ENCODE measurements around the gene SLC5A8.
"Not testable (repeated sequence)": the region's sequence is repeated elsewhere in the genome, so short reads cannot be mapped to it uniquely, and the experiment has no call there.

Gene SLC5A8

DNA sequence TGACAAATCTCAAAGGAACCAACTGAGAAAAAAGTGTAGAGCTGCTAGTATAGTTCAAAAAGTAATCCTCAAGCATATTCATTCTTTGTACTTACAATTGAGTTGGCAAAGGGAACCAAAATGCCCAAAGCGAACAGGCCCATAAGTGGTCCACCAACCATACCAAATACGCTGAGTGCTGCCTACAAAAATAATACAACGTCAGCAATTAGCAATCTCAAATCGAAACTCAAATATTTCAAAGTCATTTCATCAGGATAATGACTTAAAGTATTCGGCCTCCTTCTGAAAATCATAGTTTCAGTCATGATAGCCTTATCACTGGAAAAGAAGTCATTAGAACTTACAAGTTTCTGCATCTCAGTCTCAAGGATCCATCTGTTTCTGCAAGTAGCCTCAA lies 42.0 kb downstream of the SLC5A8 start:
- no peak for DNase-seq

DNA sequence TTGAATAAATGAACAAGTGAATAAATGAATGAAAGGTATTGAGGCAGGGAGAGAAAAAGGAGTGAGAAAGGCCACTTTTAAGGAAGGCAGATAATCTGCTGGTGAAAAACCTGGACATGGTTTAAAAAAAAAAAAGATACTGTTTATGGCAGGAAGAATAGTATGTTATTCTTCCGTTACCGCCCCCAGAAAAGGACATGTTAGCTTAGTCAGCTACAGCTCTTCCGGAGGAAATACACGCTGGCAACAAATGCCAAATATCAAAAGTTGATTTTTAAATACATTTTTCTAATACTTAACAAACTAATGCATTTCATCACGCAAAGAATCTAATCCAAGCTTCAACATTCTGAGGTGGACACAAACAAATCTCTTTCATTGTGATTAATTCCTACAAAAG lies 43.2 kb downstream of the SLC5A8 start:
- no peak for DNase-seq

DNA sequence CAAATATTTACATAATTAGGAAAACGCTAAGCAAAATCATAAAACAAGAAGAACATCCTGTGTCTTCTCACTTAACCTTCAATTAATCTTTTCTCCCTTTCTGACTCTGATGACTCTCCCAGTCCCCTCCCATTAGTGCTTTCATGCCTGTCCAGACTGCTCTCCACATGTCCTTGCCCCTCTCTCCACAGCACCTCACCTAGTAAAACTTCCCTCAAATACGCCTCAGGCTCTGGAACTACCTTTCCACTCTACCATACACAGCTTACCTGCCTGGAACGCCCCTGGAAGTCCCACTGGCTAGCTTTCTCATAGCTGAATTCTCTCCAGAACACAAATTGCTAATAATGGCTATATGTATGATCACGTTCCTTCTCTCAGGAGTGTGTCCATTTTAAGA lies 44.7 kb downstream of the SLC5A8 start:
- no peak for DNase-seq

DNA sequence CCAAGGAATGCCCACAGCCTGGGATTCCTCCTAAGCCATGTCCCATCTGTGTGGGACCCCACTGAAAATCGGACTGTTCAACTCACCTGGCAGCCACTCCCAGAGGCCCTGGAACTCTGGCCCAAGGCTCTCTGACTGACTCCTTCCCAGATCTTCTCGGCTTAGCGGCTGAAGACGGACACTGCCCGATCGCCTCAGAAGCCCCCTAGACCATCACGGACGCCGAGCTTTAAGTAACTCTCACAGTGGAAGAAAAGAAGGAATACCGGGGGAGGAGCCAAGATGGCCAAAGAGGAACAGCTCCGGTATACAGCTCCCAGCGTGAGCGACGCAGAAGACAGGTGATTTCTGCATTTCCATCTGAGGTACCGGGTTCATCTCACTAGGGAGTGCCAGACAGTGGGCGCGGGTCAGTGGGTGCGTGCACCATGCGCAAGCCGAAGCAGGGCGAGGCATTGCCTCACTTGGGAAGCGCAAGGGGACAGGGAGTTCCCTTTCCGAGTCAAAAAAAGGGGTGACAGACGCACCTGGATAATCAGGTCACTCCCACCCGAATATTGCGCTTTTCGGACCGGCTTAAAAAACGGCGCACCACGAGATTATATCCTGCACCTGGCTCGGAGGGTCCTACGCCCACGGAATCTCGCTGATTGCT lies 64.1 kb downstream of the SLC5A8 start:
- DNase-seq, result not testable (repeated sequence)

DNA sequence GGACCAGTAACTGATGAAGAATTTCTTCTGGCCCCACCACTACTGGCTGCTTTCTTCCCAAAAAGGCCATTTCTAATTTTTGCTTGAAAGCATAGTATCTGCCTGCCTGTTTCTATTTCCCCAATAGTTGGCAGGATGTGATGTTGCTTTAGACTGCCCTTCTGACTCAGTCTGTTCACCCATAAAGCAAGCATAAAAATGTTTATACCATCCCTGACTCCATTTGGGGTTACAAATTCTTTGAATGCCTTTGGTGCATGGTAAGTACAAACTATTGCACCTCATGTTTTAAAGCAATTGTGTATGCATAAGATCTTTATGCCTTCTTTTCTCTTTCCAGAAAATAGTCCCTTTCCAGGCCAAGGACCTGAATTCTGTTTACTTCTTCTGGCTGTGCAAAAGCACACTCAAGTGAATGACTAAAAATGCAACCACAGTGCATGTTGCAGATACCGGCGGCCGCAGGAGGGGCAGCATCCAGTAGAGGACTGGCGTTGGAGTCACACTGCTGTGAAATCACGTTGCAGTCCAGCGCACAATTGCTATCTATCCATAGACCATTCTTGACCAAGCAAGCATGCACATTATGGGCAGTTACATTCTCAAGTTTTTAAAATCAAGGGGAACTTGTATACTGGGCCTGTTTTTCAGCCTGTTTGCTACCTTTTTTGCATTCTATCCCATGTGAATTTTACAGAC lies 82.4 kb downstream of the SLC5A8 start:
- no peak for DNase-seq

DNA sequence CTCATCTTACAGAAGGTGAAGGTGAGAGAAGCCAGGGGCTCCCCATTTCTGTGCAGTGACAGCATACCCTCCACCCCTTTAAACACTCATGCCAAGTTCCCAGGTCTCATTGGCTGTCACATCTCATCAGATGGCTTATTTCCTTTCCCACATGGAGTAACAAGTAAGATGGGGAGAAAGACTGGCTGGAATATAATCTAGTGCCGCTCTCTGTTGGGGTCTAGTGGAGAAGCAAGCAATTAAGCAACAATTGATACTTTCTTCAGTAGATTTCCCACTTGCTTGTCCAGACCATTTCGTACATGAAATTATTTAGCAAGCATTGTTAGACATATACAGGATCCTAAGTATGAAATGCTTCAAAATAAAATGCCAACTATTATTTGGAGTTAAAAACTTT lies 92.2 kb downstream of the SLC5A8 start:
- DNase-seq, result no peak

DNA sequence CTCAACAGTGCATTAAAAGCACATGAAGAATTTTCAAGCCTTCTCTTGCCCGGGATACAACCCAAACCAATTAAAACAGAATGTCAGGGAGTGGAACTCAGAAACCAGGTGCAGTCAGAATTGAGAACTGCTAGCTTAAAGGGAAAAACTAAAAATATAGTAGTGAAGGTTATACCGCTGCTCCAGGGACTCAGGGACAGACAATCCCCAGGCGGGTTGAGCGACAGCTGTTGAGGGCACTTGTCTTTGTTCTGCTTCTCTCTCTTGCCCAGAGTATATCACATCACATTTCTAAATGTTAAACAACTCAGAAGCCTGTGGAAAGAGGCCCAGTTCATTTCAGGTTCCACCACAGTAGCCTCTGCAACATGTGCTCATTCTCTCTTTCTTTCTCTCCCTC lies 93.1 kb downstream of the SLC5A8 start:
- no peak for DNase-seq

DNA sequence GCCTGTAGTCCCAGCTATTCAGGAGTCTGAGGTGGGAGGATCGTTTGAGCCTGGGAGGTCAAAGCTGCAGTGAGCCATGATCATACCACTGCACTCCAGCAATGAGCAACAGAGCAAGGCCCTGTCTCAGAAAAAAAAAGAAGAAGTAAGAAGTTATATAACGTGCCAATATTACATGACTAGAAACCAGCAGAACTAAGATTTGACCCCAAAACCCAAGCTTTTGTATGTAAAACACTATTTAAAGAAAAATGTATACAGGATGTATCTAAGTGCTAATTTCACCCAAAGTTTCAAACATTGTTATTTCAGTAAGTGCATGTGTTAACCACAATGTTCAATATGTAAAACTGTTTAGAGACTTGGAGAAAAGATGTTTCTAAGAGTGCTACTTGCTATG lies 94.7 kb downstream of the SLC5A8 start:
- no peak for DNase-seq

DNA sequence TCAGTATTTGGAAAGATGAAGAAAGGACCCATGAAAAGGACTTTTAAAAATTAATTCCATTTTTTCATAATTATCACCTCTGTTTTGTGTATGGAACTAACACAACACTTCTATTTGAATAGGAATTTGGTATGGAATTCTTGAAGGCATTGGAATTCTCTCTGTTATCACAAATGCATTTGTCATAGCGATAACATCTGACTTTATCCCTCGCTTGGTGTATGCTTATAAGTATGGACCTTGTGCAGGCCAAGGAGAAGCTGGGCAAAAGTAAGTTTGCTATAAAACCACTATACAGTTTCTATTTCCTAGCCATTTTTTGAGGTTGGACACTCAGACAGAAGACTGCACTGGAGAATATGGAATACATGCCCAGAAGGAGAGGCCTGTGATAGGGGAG lies 98.6 kb downstream of the SLC5A8 start:
- no peak for DNase-seq

DNA sequence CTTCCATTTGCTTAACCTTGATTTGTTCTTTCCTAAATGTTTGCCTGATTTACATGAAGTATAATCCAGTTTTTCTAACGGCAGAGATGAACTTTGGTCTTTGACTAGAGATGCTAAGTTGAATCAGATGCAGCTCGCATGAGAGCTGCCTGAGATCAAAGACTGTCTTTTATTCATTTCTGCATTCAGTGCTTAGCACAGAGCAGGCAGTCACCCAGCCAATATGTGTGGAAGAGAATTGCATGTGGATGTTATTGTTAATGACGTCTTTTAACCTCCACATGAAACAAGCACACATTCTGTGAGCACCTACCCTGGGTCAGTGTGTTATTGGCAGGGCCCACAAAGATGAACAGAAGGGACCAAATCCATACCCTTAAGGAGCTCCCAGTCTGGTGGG lies 99.2 kb downstream of the SLC5A8 start:
- DNase-seq, result no peak

DNA sequence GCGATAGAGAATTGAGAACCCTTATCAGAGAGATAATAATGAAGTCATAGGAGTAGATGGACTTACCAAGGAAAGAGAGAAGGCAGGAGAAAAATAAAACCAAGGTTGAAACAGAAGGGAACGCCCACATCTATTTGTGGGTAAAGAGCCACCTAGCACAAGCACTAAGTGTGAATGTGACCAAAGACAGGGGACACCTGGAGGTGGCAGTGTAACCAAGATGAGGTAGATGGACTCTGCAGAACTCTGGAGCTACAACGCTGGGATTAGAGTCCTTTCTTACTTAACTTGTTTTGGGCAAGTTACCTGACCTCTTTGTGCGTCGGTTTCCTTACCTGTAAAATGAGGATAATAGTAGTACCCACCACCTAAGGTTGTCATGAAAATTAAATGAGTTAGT lies 101.9 kb downstream of the SLC5A8 start:
- no peak for DNase-seq

DNA sequence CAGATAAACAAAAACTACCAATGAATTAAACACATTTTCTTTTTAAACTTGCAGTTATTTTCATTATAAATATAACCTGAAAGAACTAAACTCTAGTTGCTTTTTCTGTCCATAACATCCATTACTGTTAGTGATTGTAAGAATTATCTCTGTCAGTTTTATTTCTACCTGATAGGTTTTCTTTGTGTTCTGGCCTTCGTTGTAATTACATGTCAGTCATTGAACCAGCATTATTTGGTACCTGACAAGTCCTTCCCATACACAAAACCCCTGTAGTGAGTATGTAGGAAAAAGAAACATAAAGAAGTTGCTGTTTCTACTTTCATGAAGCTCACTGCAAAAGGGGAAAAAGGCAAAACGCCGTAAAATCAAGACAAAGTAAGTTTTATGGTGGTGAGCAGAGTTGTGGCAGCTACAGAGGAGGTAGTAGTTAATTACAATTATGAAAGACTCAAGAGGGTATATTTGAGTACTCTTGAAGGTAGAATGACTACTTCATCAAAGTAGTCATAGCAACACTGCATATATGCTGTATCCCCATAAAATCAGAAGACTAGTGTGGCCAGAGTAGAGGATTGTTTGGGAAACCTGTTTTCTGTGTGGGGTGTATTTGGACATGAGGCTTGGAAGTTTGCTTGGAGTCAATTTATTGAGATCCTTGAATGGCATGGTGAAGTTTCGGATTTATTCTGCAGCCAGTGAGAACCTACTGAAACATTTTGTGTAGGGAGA lies 102.8 kb downstream of the SLC5A8 start:
- no peak for DNase-seq

Data from CD4-positive, alpha-beta T cell treated with Interferon alpha-2 for 1 hour (primary cell).